GM13976 (cell line): ENCODE data around the gene OSBPL6.

ENCODE experiments used
- DNase-seq: peaks from one replicate; pipeline ENCODE4 v3.0.0; 2012; ENCODE audit warnings: low spot score
- in situ Hi-C: fragments of 300-500 bp; cut with MboI; formaldehyde crosslinking; loops from one replicate; pipeline ENCODE4 v1.12.0; 2022; ENCODE audit warnings: low sequenced_read_pairs, mixed read lengths, inconsistent platforms; ENCODE audit not compliant: unreplicated experiment
- TF ChIP-seq, protein P1 (sequence below): IDR thresholded peaks from 2 replicates; pipeline ENCODE4 v1.5.1; 2012; ENCODE audit warnings: borderline replicate concordance, mild to moderate bottlenecking; ENCODE audit not compliant: insufficient read depth; ENCODE audit errors: extremely low read depth, missing control alignments, control extremely low read depth

OSBPL6 gene

DNA sequence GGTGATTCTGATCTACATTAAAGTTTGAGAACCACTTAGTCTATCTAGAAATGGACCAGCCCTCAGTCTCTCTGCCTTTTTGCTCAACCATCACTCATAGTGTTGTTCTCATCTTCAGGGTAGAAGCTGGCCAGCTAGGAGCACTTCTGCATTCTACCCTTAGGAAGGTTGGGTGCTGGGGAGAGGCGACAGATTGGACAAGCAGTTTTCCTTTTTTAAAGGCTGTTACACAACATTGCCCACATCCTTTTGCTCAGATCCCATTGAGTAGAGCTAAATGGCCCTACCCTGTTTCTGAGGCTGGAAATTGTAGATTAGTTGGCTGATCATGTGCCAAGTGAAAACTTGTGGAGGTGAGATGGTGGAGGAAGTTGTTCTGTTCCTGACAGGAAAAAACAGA is 35.6 kb downstream of the OSBPL6 start:
- no peak for DNase-seq
- in situ Hi-C loops: no loop called here

DNA sequence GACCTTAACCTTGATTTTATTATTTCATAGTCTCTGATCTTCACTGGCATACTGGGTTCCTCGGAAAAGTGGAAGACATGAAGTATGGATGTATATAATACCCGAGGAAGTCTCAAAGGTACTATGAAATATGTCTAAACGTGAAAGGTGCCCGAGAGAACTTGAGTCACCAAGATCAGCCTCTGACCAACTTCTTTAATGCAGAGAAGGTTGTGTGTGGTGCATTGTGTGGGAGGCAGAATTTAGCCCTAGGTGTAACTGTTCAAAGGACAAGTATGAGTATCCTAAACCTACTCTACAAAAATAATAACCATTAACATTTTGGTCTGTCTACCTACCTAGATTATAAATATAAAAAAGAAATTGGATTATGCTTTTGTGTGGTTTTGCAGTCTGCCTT is 36.1 kb downstream of the OSBPL6 start:
- in situ Hi-C loops: no loop called here
- TF ChIP-seq, protein P1, sequence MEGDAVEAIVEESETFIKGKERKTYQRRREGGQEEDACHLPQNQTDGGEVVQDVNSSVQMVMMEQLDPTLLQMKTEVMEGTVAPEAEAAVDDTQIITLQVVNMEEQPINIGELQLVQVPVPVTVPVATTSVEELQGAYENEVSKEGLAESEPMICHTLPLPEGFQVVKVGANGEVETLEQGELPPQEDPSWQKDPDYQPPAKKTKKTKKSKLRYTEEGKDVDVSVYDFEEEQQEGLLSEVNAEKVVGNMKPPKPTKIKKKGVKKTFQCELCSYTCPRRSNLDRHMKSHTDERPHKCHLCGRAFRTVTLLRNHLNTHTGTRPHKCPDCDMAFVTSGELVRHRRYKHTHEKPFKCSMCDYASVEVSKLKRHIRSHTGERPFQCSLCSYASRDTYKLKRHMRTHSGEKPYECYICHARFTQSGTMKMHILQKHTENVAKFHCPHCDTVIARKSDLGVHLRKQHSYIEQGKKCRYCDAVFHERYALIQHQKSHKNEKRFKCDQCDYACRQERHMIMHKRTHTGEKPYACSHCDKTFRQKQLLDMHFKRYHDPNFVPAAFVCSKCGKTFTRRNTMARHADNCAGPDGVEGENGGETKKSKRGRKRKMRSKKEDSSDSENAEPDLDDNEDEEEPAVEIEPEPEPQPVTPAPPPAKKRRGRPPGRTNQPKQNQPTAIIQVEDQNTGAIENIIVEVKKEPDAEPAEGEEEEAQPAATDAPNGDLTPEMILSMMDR: no peak
- DNase-seq: no peak

More for the DNA sequence above, 35.6 kb downstream of the OSBPL6 start:
- TF ChIP-seq, protein P1: no peak

DNA sequence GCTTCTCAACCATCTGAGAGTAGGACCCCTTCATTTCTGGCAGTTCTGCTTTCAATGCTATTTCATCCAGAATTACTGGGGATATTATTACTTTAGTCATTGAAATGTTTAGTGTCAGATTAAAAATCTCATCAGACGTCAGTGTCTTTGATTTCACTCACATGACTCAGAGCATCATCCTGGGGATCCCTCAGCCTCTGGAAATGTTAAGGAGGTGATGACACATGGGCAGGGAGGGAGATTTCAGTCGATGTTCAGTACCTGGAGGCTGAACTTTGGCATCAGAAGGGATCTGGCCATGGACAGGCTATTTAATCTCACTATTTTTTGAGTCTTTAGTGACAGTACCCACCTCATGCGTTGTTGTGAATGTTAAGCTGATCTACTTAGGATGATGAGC is 39.1 kb downstream of the OSBPL6 start:
- in situ Hi-C loops: no loop called here
- TF ChIP-seq, protein P1: no peak
- no peak for DNase-seq

DNA sequence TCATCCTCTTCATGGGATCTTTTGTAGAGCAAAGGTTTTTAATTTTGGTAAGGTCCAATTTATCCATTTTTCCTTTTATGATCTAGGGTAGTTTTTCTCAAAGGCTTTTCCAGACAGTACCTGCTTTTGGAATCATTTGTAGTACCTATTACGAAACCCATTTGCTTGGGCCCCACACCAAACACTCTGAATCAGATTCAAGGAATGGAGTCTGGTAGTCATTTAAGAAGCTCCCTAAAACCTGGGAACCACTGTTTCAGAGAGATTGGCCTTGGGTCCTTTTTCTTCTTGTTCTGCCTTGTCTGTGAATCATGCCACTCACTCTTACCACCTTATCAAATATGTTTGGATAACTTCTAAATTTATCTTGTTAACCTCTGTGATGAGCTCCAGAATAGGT is 40.3 kb downstream of the OSBPL6 start:
- in situ Hi-C loops: no loop called here
- no peak for DNase-seq
- TF ChIP-seq, protein P1: no peak

DNA sequence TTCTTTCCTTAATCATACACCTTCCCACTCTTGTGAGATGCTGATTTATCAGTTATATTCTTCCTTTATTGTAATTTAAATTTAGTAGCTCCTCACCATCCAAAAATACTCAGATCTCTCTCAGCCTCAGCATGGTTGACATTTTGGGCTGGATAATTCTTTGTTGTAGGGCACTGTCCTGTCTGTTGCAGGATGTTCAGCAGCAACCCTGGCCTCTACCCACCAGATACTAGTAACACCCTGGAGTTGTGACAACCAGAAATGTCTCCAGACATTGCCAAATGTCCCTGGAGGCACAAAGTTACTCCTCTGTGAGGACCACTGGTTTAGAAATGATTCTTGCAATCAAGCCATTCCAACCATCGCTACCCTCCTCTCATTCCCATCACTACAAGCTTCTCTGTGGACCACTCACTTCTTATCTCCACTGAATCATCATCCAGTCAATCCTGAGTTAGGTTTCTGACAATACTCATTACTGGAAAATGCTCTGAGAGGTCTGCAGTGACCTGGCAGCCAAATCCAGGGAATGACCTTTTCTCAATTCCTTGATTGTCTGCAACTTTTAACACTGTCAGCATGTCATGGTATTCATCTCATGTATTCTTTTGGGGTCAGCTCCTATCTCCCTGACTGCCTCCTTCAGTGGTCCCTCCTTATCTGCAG is 43.3 kb downstream of the OSBPL6 start:
- no peak for DNase-seq
- in situ Hi-C loops: no loop called here
- TF ChIP-seq, protein P1: no peak

DNA sequence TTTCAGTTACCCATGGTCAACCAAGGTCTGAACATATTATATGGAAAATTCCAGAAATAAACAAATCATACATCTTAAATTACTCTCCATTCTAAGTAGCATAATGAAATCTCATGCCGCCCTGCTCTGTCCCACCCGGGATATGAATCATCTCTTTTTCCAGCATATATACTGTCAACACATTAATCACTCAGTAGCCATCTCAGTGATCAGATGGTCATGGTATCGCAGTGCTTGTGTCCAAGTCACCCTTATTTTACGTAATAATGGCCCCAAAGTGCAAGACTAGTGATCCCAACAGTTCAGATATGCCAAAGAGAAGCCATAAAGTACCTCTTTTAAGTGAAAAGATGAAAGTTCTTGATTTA is 43.8 kb downstream of the OSBPL6 start:
- TF ChIP-seq, protein P1: no peak
- DNase-seq: no peak
- in situ Hi-C loops: no loop called here
